Measurements from ENCODE around the gene RPRD1B. TPM values are rescaled to one million over a fixed set of nuclear protein-coding genes. Genes with fewer than 3 reads are reported as not detected.

RPRD1B gene
- total and polyA plus RNA-seq, 4 donors = 5.8 to 34.3 (median 29.4) TPM

DNA sequence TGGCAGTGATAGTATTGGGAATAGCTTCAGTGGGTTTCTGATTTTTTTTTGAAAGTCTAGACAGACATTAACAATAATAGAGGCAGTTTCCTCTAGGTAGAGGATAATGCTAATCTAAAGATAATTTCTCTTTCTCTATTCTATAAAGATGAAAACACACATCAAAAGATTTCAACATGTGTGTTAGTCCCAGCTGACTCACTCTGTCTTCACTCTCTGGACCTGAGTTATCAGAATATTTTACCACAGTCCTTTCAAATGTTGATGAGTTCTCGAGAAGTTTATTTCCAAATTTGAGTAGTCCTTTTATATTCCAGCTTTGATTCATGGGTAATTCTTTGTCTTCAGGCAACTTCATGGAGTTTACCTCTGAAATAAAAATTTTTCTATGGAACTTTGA is 17.1 kb downstream of the RPRD1B start:
- H3K27ac ChIP-seq (ENCODE audit: low read depth in 1 of 2, low read length in 2 of 2) = peak overlapping the region in 1 of 2 donors; percentile 24
- WGBS = 92% methylated on average over 1 of the region's 1 CpG
- no peak for DNase-seq (ENCODE audit: low spot score)
- peak overlapping the region in 1 of 2 donors; percentile 23 for H3K9ac ChIP-seq (ENCODE audit: low read depth in 1 of 2, low read length in 2 of 2)
- no peaks in the 10 kb centered on the region for H3K9me3 ChIP-seq (ENCODE audit: control insufficient read depth in 4 of 4, low read length in 3 of 4)
- peaks cover 8 to 34% (median 16%) of the 10 kb centered on the region in 4 donors for H3K4me1 ChIP-seq (ENCODE audit: control insufficient read depth in 4 of 4, insufficient read depth in 4 of 4, low read length in 3 of 4)
- TF ChIP-seq RAD21 (IDR thresholded peaks at IDR 0.05) = no peak
- no peak for TF ChIP-seq YY1 (IDR thresholded peaks at IDR 0.05)
- TF ChIP-seq HNF4A (conservative IDR thresholded peaks at IDR 0.05) = no peak
- peaks cover 0 to 29% (median 15%) of the 10 kb centered on the region in 4 donors for H3K36me3 ChIP-seq (ENCODE audit: control insufficient read depth in 4 of 4, insufficient read depth in 3 of 4, low read depth in 1 of 4, low read length in 3 of 4)
- no peaks in the 10 kb centered on the region for H3K27me3 ChIP-seq (ENCODE audit: control insufficient read depth in 4 of 4, insufficient read depth in 4 of 4, low read length in 3 of 4)
- H3K4me3 ChIP-seq (ENCODE audit: low read depth in 1 of 3, low read length in 3 of 3) = no peak overlapping the region

DNA sequence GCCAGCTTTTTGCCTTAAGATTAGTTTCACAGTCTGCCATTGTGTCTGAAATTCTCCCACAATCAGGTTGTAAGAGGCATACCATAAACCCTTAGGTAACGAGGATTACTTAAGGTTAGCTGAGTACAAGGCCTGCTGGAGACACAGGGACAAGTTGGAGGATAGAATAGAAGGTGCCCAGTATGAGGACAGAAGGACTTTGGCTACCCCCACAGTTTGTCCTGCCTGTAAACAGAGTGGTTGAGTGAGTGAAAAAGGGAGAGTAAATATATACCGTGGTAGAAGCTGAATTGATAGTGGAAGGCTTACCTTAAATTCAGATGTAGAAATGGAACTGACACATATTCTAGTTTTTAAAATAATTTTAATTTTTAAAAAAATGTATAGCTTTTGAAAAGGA is 19.3 kb downstream of the RPRD1B start:
- 43% methylated on average over 2 of the region's 2 CpGs for WGBS
- Histone ChIP-seq H3K9ac (ENCODE audit: low read depth in 1 of 2, low read length in 2 of 2) (no peak overlapping the region), H3K27me3 (ENCODE audit: control insufficient read depth in 4 of 4, insufficient read depth in 4 of 4, low read length in 3 of 4) (no peaks in the 10 kb centered on the region)

DNA sequence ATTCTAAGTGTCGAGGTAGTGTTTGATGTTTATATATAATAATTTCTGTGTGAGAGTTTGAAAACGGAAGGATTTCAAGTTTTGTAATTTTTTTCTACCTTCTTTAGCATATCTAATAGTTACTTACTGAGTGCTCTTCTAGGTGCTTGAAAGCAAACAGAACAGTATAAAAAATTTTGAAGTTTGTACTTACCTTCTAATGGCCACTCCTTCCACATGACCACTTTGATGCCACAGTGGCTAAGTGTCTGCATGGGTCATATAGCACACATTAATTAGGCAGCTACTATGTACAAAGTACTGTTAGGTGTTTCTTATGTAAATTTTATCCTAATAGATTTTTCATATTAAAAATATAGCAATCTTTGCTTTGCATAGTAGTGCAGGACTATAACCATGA is 21.1 kb downstream of the RPRD1B start:
- no peak overlapping the region for H3K9ac ChIP-seq (ENCODE audit: low read depth in 1 of 2, low read length in 2 of 2)
- TF ChIP-seq HNF4A (conservative IDR thresholded peaks at IDR 0.05) = no peak
- no peak for TF ChIP-seq HNF4G (IDR thresholded peaks at IDR 0.05)
- TF ChIP-seq FOXA1 (IDR thresholded peaks at IDR 0.05) = no peak
- TF ChIP-seq GABPA (IDR thresholded peaks at IDR 0.05 in 1 of 2, conservative IDR thresholded peaks at IDR 0.05 in 1 of 2) = no peak
- TF ChIP-seq, protein P1, sequence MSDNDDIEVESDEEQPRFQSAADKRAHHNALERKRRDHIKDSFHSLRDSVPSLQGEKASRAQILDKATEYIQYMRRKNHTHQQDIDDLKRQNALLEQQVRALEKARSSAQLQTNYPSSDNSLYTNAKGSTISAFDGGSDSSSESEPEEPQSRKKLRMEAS (IDR thresholded peaks at IDR 0.05) = no peak
- TF ChIP-seq, protein P2, sequence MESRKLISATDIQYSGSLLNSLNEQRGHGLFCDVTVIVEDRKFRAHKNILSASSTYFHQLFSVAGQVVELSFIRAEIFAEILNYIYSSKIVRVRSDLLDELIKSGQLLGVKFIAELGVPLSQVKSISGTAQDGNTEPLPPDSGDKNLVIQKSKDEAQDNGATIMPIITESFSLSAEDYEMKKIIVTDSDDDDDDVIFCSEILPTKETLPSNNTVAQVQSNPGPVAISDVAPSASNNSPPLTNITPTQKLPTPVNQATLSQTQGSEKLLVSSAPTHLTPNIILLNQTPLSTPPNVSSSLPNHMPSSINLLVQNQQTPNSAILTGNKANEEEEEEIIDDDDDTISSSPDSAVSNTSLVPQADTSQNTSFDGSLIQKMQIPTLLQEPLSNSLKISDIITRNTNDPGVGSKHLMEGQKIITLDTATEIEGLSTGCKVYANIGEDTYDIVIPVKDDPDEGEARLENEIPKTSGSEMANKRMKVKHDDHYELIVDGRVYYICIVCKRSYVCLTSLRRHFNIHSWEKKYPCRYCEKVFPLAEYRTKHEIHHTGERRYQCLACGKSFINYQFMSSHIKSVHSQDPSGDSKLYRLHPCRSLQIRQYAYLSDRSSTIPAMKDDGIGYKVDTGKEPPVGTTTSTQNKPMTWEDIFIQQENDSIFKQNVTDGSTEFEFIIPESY (IDR thresholded peaks at IDR 0.05) = no peak
- no peak for TF ChIP-seq TAF1 (conservative IDR thresholded peaks at IDR 0.05)
- no peak for TF ChIP-seq EGR1 (IDR thresholded peaks at IDR 0.05; ENCODE audit: low read depth in 2 of 2)
- TF ChIP-seq RAD21 (IDR thresholded peaks at IDR 0.05) = no peak
- TF ChIP-seq, protein P3, sequence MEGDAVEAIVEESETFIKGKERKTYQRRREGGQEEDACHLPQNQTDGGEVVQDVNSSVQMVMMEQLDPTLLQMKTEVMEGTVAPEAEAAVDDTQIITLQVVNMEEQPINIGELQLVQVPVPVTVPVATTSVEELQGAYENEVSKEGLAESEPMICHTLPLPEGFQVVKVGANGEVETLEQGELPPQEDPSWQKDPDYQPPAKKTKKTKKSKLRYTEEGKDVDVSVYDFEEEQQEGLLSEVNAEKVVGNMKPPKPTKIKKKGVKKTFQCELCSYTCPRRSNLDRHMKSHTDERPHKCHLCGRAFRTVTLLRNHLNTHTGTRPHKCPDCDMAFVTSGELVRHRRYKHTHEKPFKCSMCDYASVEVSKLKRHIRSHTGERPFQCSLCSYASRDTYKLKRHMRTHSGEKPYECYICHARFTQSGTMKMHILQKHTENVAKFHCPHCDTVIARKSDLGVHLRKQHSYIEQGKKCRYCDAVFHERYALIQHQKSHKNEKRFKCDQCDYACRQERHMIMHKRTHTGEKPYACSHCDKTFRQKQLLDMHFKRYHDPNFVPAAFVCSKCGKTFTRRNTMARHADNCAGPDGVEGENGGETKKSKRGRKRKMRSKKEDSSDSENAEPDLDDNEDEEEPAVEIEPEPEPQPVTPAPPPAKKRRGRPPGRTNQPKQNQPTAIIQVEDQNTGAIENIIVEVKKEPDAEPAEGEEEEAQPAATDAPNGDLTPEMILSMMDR (IDR thresholded peaks at IDR 0.05; ENCODE audit: low read depth, low read length, missing input control) = no peak
- no peak for TF ChIP-seq YY1 (IDR thresholded peaks at IDR 0.05)
- no peak for TF ChIP-seq FOXA2 (IDR thresholded peaks at IDR 0.05)
- TF ChIP-seq JUND (IDR thresholded peaks at IDR 0.05) = no peak
- TF ChIP-seq, protein P4, sequence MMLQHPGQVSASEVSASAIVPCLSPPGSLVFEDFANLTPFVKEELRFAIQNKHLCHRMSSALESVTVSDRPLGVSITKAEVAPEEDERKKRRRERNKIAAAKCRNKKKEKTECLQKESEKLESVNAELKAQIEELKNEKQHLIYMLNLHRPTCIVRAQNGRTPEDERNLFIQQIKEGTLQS (IDR thresholded peaks at IDR 0.05) = no peak
- 90% methylated on average over 2 of the region's 2 CpGs for WGBS

More for the DNA sequence above, 19.3 kb downstream of the RPRD1B start:
- no peak for DNase-seq (ENCODE audit: low spot score)
- no peaks in the 10 kb centered on the region for H3K9me3 ChIP-seq (ENCODE audit: control insufficient read depth in 4 of 4, low read length in 3 of 4)
- peaks cover 6 to 26% (median 14%) of the 10 kb centered on the region in 4 donors for H3K4me1 ChIP-seq (ENCODE audit: control insufficient read depth in 4 of 4, insufficient read depth in 4 of 4, low read length in 3 of 4)
- H3K36me3 ChIP-seq (ENCODE audit: control insufficient read depth in 4 of 4, insufficient read depth in 3 of 4, low read depth in 1 of 4, low read length in 3 of 4) = peaks cover 0 to 29% (median 14%) of the 10 kb centered on the region in 4 donors
- H3K27ac ChIP-seq (ENCODE audit: low read depth in 1 of 2, low read length in 2 of 2) = peak overlapping the region; percentile 31 to 58
- TF ChIP-seq, protein P2 (IDR thresholded peaks at IDR 0.05) = no peak
- TF ChIP-seq, protein P3 (IDR thresholded peaks at IDR 0.05; ENCODE audit: low read depth, low read length, missing input control) = no peak
- TF ChIP-seq TAF1 (conservative IDR thresholded peaks at IDR 0.05) (no peak), HNF4A (conservative IDR thresholded peaks at IDR 0.05) (peak; percentile 38 to 58), RXRA (IDR thresholded peaks at IDR 0.05) (peak in 1 of 2 donors; percentile 30)
- H3K4me3 ChIP-seq (ENCODE audit: low read depth in 1 of 3, low read length in 3 of 3) = no peak overlapping the region

More for the DNA sequence above, 21.1 kb downstream of the RPRD1B start:
- H3K36me3 ChIP-seq (ENCODE audit: control insufficient read depth in 4 of 4, insufficient read depth in 3 of 4, low read depth in 1 of 4, low read length in 3 of 4) = peaks cover 0 to 28% (median 14%) of the 10 kb centered on the region in 4 donors
- peaks cover 6 to 25% (median 19%) of the 10 kb centered on the region in 4 donors for H3K4me1 ChIP-seq (ENCODE audit: control insufficient read depth in 4 of 4, insufficient read depth in 4 of 4, low read length in 3 of 4)
- no peak for DNase-seq (ENCODE audit: low spot score)
- H3K9me3 ChIP-seq (ENCODE audit: control insufficient read depth in 4 of 4, low read length in 3 of 4) = no peaks in the 10 kb centered on the region
- H3K27me3 ChIP-seq (ENCODE audit: control insufficient read depth in 4 of 4, insufficient read depth in 4 of 4, low read length in 3 of 4) = no peaks in the 10 kb centered on the region
- no peak overlapping the region for H3K4me3 ChIP-seq (ENCODE audit: low read depth in 1 of 3, low read length in 3 of 3)
- H3K27ac ChIP-seq (ENCODE audit: low read depth in 1 of 2, low read length in 2 of 2) = no peak overlapping the region
